Left cardiac atrium (tissue), 4 donors: ENCODE measurements around the gene PBRM1. TPM values are rescaled to one million over a fixed set of nuclear protein-coding genes. Genes with fewer than 3 reads are reported as not detected.
A peak's percentile ranks its signal among the peaks of the same experiment; 100 is the strongest.

Experiments
- ATAC-seq, 2 donors: fragments of 200-7000 bp; cut with Tn5 transposase; one replicate each; pipeline ENCODE4 v1.9.1; 2020; ENCODE audit warnings: mild to moderate bottlenecking in 2 of 2, moderate library complexity in 2 of 2
- DNase-seq: peaks from one replicate; pipeline ENCODE4 v3.0.0-alpha.2; 2020
- intact Hi-C, 2 donors: fragments of 100-400 bp; cut with DNase I; formaldehyde crosslinking; loops; one replicate each; pipeline versions ENCODE4 v1.14.1 to v1.15.1; 2022 to 2023
- total RNA-seq, 2 donors: library from RNA; stranded (reverse); fragmentation: NEBNext Ultra II Directional; extraction: Animal tissue kit (Norgen Biotek cat#: 25700); gene quantifications; one replicate each; pipeline ENCODE4 v1.2.1, GENCODE V29; 2021
- donor health status: DM: no; HTN: yes; CAD: no.
- donor health status: DM: no; HTN: yes; CAD: no; lungs with severe emphysema.
- donor health status: DM: yes; HTN: yes; CAD: no.
- donor health status: Dilated cardiomyopathy.

PBRM1 gene
- total RNA-seq, 2 donors from 2014 or later: 50.7 to 54.4 TPM

DNA sequence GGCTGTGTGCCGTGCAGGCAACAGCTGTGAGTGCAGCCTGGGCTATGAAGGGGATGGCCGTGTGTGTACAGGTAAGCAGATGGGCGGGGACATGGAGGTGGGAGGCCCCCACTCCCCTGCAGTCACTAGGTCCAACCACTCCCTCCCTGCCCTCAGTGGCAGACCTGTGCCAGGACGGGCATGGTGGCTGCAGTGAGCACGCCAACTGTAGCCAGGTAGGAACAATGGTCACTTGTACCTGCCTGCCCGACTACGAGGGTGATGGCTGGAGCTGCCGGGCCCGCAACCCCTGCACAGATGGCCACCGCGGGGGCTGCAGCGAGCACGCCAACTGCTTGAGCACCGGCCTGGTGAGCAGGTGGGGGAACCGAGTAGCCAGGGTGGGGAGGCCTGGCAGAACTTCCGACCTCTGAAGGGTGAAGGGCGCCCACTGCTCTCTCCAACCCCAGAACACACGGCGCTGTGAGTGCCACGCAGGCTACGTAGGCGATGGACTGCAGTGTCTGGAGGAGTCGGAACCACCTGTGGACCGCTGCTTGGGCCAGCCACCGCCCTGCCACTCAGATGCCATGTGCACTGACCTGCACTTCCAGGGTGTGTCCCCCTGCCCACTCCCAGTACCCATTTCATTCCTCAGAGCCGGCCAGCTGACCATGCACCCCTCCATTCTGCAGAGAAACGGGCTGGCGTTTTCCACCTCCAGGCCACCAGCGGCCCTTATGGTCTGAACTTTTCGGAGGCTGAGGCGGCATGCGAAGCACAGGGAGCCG is 163.6 kb downstream of the PBRM1 start:
- intact Hi-C loops: no loop called here
- peak; percentile 20 for DNase-seq
- no peak for ATAC-seq

- DNase-seq (peak; percentile 19), ATAC-seq (no peak)
- intact Hi-C loops: no loop called here
Measured at GRCh38 chr3:52521488-52521824, 164.3 kb downstream of the PBRM1 start.

- ATAC-seq (no peak), DNase-seq (peak; percentile 9)
- intact Hi-C loops: no loop called here
Measured at GRCh38 chr3:52520716-52521487, 164.8 kb downstream of the PBRM1 start.

DNA sequence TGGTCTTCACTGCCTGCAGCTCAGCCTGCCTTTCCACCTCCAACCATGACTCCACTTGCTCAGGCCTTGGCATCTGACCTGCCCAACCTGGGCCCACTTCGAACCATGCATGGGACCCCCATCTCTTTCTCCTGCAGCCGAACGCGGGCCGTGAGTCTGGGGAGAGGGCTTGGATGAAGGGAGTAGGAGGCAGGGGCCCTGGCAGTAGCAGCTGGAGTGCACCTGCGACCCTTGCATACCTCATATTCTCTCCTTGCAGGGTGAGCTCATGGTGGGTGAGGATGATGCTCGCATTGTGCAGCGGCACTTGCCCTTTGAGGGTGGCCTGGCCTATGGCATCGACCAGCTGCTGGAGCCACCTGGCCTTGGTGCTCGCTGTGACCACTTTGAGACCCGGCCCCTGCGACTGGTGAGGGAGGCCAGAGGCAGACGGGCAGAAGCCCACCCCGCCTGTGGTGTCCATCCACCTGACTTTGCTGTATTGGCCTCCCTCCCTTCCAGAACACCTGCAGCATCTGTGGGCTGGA is 165.5 kb downstream of the PBRM1 start:
- no peak for ATAC-seq
- DNase-seq: no peak
- intact Hi-C loops: no loop called here

- no peak for DNase-seq
- no peak for ATAC-seq
- intact Hi-C loops: no loop called here
Measured at GRCh38 chr3:52519445-52520140, 166.1 kb downstream of the PBRM1 start.

GRCh38 chr3:52518723-52519444 is 166.8 kb downstream of the PBRM1 start:
- ATAC-seq: peak; percentile 42 to 49
- peak; percentile 59 for DNase-seq
- intact Hi-C loops: no loop called here

GRCh38 chr3:52517796-52518722 is 167.7 kb downstream of the PBRM1 start:
- intact Hi-C loops: no loop called here
- ATAC-seq: no peak
- DNase-seq: no peak

DNA sequence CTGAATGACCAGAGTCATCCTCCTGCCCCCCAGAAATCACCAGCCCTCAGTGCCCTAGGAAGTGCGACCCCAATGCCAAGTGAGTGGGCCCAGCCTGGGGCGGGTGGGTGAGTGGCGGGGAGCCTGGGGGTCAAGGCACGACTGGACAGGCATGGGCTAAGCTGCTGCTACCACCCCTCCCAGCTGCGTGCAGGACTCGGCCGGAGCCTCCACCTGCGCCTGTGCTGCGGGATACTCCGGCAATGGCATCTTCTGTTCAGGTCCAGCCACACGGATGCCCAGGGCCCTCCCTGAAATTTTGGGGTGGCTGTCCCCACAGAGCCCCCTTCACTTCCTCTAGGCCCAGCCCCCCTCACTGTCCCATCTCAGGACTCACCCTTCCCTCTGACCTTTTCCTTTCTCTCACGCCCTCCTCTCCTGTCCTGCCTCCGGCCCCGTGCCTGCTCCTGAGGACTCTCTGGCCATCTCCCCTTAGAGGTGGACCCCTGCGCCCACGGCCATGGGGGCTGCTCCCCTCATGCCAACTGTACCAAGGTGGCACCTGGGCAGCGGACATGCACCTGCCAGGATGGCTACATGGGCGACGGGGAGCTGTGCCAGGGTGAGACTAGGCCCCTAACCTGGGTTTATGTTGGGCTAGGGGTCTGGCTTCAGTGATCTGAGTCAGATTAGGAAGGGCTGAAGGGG is 169.1 kb downstream of the PBRM1 start:
- no peak for DNase-seq
- no peak for ATAC-seq
- intact Hi-C loops: no loop called here

DNA sequence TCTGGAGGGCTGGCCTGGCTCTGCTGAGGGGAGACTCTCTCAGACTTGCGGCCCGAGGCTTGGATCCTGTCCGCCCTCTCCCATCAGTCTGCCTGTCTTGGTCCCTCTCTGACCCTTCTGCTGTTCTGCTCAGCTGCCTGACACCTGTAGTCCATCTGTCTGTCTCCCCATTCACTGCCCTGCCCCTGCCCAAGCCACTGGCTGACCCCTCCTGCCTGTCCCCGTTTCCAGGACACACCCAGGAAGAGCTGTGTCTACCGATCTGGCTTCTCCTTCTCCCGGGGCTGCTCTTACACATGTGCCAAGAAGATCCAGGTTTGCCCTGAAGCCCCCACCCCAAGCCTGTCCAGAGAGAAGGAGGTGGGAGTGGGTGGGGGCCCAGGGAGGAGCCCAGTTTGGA is 170.5 kb downstream of the PBRM1 start:
- no peak for DNase-seq
- intact Hi-C loops: no loop called here
- no peak for ATAC-seq

DNA sequence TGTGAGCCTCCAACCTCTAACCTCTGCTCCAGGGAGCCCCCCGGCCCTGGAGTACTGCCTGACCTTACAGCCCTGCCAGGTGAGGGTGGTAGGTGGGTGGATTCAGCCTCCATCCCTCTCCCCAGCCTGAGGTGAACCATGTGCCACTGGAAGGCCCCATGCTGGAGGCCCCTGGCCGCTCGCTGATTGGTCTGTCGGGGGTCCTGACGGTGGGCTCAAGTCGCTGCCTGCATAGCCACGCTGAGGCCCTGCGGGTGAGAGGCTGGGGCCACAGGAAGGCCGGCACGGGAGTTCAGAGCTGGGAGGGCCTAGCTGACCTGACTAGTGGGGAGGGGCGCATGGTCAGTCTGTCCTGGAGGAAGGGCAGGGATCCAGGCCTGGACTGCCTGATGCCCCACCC is 171.1 kb downstream of the PBRM1 start:
- intact Hi-C loops: no loop called here
- DNase-seq: no peak
- ATAC-seq: no peak

DNA sequence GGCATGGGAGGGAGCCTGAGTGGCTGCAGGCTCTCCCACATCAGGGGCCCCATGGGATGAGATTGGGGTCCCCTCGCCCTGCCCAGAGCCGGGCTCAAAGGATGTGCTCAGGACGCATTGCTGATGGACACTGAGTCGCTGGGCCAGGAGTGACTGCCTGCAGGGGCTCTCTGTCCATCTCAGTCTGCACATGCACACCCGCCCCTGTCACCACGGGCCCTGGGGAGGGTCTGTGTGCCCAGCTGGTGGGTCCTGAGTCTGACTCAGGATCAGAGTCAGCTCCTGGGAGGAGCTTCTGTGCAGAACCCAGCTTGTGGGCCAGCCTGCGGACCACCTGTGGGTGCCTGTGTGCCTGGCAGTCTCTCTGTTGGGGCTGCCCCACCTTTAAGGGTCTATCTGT is 172.4 kb downstream of the PBRM1 start:
- ATAC-seq (no peak), DNase-seq (no peak)
- intact Hi-C loops: no loop called here

DNA sequence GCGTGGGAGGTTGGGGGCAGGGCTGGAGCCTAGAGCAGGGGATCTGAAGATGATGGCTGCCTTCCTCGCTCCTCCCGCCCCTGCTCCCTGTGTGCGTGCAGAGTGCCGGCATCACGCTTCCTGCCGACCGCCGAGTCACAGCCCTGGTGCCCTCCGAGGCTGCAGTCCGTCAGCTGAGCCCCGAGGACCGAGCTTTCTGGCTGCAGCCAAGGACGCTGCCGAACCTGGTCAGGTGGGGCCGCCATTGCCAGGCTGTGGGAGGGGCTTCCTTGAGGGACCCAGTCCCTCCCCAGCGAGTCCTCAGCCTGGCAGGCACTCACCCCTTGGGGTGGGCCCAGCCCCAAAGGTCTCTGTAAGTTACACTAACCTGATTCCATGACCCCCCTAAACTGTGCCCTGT is 173.0 kb downstream of the PBRM1 start:
- intact Hi-C loops: no loop called here
- ATAC-seq (no peak), DNase-seq (no peak)

- intact Hi-C loops: no loop called here
- no peak for ATAC-seq
Measured at GRCh38 chr3:52512105-52512504, 173.6 kb downstream of the PBRM1 start.

GRCh38 chr3:52511509-52511908 is 174.2 kb downstream of the PBRM1 start:
- intact Hi-C loops: no loop called here
- ATAC-seq: no peak
- no peak for DNase-seq

More at GRCh38 chr3:52512105-52512504, 173.6 kb downstream of the PBRM1 start:
- no peak for DNase-seq

- intact Hi-C loops: no loop called here
- DNase-seq (no peak), ATAC-seq (no peak)
Measured at GRCh38 chr3:52509753-52510328, 175.9 kb downstream of the PBRM1 start.

GRCh38 chr3:52507359-52507758 is 178.4 kb downstream of the PBRM1 start:
- intact Hi-C loops: no loop called here
- DNase-seq (no peak), ATAC-seq (no peak)

GRCh38 chr3:52506266-52506966 is 179.3 kb downstream of the PBRM1 start:
- DNase-seq: no peak
- intact Hi-C loops: no loop called here
- no peak for ATAC-seq
